Glutamatergic neuron (in vitro differentiated cells): ENCODE results near the gene ASCL5. TPM values are rescaled to one million over a fixed set of nuclear protein-coding genes. Genes with fewer than 3 reads are reported as not detected.

Source experiments
- DNase-seq: peaks from one replicate; pipeline ENCODE4 v3.0.0; 2022
- H3K27ac Mint-ChIP-seq: one replicate; pipeline ENCODE4 v1.8.0; 2020; ENCODE audit warnings: mild to moderate bottlenecking, mixed read lengths, inconsistent platforms; ENCODE audit not compliant: unreplicated experiment
- H3K27me3 Mint-ChIP-seq: one replicate; pipeline ENCODE4 v1.8.0; 2020; ENCODE audit warnings: mild to moderate bottlenecking, moderate library complexity, mixed read lengths, inconsistent platforms; ENCODE audit not compliant: unreplicated experiment
- H3K36me3 Mint-ChIP-seq: one replicate; pipeline ENCODE4 v1.8.0; 2020; ENCODE audit warnings: mild to moderate bottlenecking, mixed read lengths, inconsistent platforms; ENCODE audit not compliant: unreplicated experiment
- H3K4me1 Mint-ChIP-seq: one replicate; pipeline ENCODE4 v1.8.0; 2020; ENCODE audit warnings: mild to moderate bottlenecking, low read depth, mixed read lengths, inconsistent platforms; ENCODE audit not compliant: unreplicated experiment
- H3K4me3 Mint-ChIP-seq: one replicate; pipeline ENCODE4 v1.8.0; 2020; ENCODE audit warnings: mild to moderate bottlenecking, mixed read lengths, inconsistent platforms; ENCODE audit not compliant: unreplicated experiment
- H3K9me3 Mint-ChIP-seq: one replicate; pipeline ENCODE4 v1.8.0; 2020; ENCODE audit warnings: mild to moderate bottlenecking, moderate library complexity, mixed read lengths, inconsistent platforms; ENCODE audit not compliant: unreplicated experiment
- CTCF ChIP-seq: fragments of 200-600 bp; sonication (generic); IDR thresholded peaks from one replicate; pipeline ENCODE4 v1.5.0; 2021; ENCODE audit not compliant: partially characterized antibody, unreplicated experiment
- total RNA-seq: library from RNA; stranded (reverse); fragmentation: NEBNext Ultra II Directional; extraction: Animal tissue kit (Norgen Biotek cat#: 25700); gene quantifications from one replicate; pipeline ENCODE4 v1.2.1, GENCODE V29; 2021; ENCODE audit not compliant: unreplicated experiment

Gene ASCL5
- total RNA-seq, 1 donor from 2014 or later, result not detected

GRCh38 chr1:201142849-201143725 is 16.1 kb upstream of the ASCL5 start:
- H3K36me3 Mint-ChIP-seq, result no peaks in the 10 kb centered on the region
- H3K4me3 Mint-ChIP-seq, result no peak overlapping the region
- peaks cover 7% of the 10 kb centered on the region for H3K27me3 Mint-ChIP-seq
- DNase-seq, result no peak
- peaks cover 26% of the 10 kb centered on the region for H3K4me1 Mint-ChIP-seq
- peaks cover 2% of the 10 kb centered on the region for H3K9me3 Mint-ChIP-seq
- H3K27ac Mint-ChIP-seq, result no peak overlapping the region
- TF ChIP-seq CTCF, result no peak

GRCh38 chr1:201142011-201142848 is 15.2 kb upstream of the ASCL5 start:
- Mint-ChIP-seq H3K27ac (no peak overlapping the region), H3K4me3 (no peak overlapping the region), H3K36me3 (no peaks in the 10 kb centered on the region), H3K27me3 (peaks cover 6% of the 10 kb centered on the region), H3K9me3 (peaks cover 2% of the 10 kb centered on the region), H3K4me1 (peaks cover 30% of the 10 kb centered on the region)
- TF ChIP-seq CTCF, result no peak
- DNase-seq, result peak; percentile 37

GRCh38 chr1:201141418-201141817 is 14.4 kb upstream of the ASCL5 start:
- H3K9me3 Mint-ChIP-seq, result peaks cover 2% of the 10 kb centered on the region
- H3K27me3 Mint-ChIP-seq, result peaks cover 7% of the 10 kb centered on the region
- no peak overlapping the region for H3K4me3 Mint-ChIP-seq
- TF ChIP-seq CTCF, result no peak
- H3K36me3 Mint-ChIP-seq, result no peaks in the 10 kb centered on the region
- peaks cover 36% of the 10 kb centered on the region for H3K4me1 Mint-ChIP-seq
- no peak for DNase-seq
- no peak overlapping the region for H3K27ac Mint-ChIP-seq

GRCh38 chr1:201140941-201141260 is 13.9 kb upstream of the ASCL5 start:
- H3K36me3 Mint-ChIP-seq, result no peaks in the 10 kb centered on the region
- H3K4me3 Mint-ChIP-seq, result no peak overlapping the region
- H3K27ac Mint-ChIP-seq, result no peak overlapping the region
- peaks cover 39% of the 10 kb centered on the region for H3K4me1 Mint-ChIP-seq
- no peak for DNase-seq
- peaks cover 7% of the 10 kb centered on the region for H3K27me3 Mint-ChIP-seq
- peaks cover 2% of the 10 kb centered on the region for H3K9me3 Mint-ChIP-seq
- no peak for TF ChIP-seq CTCF
